ENCODE measurements around the gene NEK10.

DNA sequence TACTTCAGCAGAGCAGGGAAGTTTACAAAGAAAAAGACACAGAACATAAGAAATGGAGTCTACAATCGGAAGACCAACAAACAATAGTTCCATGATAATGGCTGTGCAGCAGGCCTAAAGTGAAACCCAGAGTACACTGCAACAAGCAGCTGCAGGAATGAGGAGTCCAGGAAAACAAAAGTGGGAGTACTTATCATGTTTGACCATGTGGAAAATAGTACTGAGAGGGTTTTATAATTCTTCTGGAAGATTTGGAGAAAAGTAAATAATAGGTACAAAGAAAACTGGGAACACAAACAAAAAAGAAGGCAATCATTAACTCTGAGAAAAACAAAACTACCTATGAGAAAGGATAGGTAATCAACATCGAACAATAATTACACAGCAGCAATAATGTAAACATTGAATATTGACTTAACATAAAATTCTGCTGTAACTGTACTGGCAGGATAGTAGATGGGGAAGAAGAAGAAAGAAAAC lies 87.5 kb downstream of the NEK10 start:
- TF ChIP-seq, protein P1, sequence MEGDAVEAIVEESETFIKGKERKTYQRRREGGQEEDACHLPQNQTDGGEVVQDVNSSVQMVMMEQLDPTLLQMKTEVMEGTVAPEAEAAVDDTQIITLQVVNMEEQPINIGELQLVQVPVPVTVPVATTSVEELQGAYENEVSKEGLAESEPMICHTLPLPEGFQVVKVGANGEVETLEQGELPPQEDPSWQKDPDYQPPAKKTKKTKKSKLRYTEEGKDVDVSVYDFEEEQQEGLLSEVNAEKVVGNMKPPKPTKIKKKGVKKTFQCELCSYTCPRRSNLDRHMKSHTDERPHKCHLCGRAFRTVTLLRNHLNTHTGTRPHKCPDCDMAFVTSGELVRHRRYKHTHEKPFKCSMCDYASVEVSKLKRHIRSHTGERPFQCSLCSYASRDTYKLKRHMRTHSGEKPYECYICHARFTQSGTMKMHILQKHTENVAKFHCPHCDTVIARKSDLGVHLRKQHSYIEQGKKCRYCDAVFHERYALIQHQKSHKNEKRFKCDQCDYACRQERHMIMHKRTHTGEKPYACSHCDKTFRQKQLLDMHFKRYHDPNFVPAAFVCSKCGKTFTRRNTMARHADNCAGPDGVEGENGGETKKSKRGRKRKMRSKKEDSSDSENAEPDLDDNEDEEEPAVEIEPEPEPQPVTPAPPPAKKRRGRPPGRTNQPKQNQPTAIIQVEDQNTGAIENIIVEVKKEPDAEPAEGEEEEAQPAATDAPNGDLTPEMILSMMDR (IDR thresholded peaks at IDR 0.05): no peak
- no peak for TF ChIP-seq POLR2A (IDR thresholded peaks at IDR 0.05)

Data from thyroid gland (tissue), 4 donors.